ENCODE results near the gene PDGFRB.

The PDGFRB gene

DNA sequence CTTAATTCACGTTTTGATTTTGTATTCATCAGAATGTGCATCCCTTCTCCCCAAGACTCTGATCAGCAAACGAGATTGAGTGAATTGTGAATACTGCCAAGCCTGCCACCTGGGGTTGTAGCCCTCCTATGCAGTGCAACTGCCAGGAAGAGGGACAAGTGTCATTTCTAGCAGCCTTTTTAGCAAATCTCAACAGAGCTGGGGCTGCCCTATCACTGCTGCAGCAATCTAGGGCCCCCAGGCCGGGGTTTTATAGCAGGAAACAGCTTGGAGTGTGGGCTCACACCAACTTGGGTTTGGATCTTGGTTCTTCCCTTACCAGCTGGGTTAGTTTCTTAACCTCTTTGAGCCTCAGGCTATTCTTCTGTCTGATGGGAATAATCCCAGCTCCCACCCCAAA lies 73.3 kb downstream of the PDGFRB start:
- Histone ChIP-seq H3K9ac (peak overlapping the region; percentile 72), H3K4me2 (peak overlapping the region; percentile 86), H3K4me3 (peak overlapping the region; percentile 42; the same call in 1 of the 2 replicates), H4K20me1 (no peaks in the 10 kb centered on the region), H3K36me3 (no peaks in the 10 kb centered on the region), H3K27me3 (no peaks in the 10 kb centered on the region), H3K27ac (peak overlapping the region; percentile 82), H3K9me3 (no peaks in the 10 kb centered on the region), H3K4me1 (peaks cover 76% of the 10 kb centered on the region)
- TF ChIP-seq Cebpa-rat (IDR thresholded peaks at IDR 0.05): no peak

DNA sequence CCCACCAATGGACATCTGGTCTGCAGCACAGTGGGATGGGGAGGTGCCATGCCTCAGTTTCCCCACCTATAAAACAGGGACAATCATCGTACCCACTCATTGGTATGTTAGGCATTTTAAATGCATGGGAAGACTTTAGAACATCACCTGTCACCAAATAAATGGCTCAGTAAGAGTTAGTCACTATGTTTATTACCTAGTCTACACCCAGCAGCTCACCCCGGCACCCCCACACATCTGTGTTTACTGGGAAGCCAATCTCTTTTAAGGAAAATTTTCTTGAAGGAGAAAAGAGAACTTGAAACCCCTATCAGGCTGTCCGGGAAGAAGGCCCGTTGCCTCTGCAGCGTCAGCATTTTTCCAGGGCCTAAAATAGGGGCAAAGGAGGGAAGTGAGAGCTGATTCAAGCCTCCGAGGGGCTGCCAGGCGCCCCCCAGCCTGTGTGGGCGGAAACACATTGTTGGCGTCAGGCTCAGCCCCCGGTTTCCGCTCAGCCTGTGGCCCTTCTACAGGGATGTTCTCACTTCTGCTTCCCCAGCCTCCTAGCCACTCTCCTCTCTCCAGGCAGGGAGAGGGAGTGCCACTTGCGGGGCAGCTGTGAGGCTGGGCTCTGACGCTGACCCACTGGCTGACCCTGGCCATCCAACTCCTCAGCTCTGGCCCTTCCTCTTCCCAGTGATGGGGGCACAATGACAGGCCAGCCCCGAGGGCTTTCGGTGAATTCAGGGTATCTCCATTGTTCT lies 73.9 kb downstream of the PDGFRB start:
- no peak for TF ChIP-seq Cebpa-rat (IDR thresholded peaks at IDR 0.05)
- H3K4me2 ChIP-seq: peak overlapping the region; percentile 86
- peaks cover 76% of the 10 kb centered on the region for H3K4me1 ChIP-seq
- H3K27me3 ChIP-seq: no peaks in the 10 kb centered on the region
- H3K4me3 ChIP-seq: peak overlapping the region; percentile 36; the same call in 1 of the 2 replicates
- no peaks in the 10 kb centered on the region for H3K9me3 ChIP-seq
- no peaks in the 10 kb centered on the region for H4K20me1 ChIP-seq
- H3K27ac ChIP-seq: peak overlapping the region; percentile 82
- H3K9ac ChIP-seq: peak overlapping the region; percentile 72
- no peaks in the 10 kb centered on the region for H3K36me3 ChIP-seq

DNA sequence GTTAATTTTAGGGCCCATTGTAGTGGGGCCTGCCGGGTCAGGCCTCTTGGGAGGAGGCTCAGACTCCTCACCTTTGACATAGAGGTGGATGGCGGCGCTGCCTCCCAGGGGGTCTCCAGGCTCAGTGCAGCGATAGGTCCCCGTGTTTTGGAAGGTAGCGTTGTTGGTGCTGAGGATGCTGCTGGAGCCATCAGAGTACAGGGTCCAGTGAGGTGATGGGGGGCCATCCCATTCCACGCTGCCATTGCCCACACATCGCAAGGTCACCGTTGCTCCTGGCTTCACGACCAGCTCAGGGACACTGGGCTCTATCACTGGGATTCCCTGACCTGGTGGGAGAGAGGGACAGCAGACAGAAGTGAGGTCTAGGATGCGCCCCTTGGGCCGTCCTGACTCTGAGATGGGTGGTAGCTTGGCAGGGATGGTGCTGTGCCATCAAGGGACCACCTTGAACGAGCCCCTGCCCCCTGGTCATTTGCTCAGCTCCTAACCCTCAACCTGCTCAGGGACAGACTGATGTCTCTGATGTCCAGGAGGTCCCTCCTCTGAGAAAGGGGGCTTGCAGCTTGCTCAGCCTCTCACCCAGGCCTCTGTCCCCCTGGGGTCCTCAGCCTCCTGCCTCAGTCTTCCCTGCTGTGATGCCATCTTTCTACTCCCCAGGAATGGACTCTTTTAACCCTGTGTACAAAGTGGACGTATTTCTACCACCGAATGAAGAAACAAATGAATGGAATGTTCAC lies 74.8 kb downstream of the PDGFRB start:
- no peaks in the 10 kb centered on the region for H3K36me3 ChIP-seq

GRCh38 chr5:150079909-150080461 lies 75.7 kb downstream of the PDGFRB start:
- H3K36me3 ChIP-seq: no peaks in the 10 kb centered on the region
- H3K4me1 ChIP-seq: peaks cover 67% of the 10 kb centered on the region
- no peak overlapping the region for H3K4me3 ChIP-seq
- peak overlapping the region; percentile 82 for H3K27ac ChIP-seq
- no peaks in the 10 kb centered on the region for H3K27me3 ChIP-seq
- no peak for TF ChIP-seq Cebpa-rat (IDR thresholded peaks at IDR 0.05)
- peak overlapping the region; percentile 86 for H3K4me2 ChIP-seq
- no peaks in the 10 kb centered on the region for H3K9me3 ChIP-seq
- no peaks in the 10 kb centered on the region for H4K20me1 ChIP-seq
- no peak overlapping the region for H3K9ac ChIP-seq

More for the DNA sequence above, 74.8 kb downstream of the PDGFRB start:
- Histone ChIP-seq H3K4me2 (peak overlapping the region; percentile 86), H3K27ac (peak overlapping the region; percentile 82), H3K4me3 (no peak overlapping the region), H3K9me3 (no peaks in the 10 kb centered on the region), H3K4me1 (peaks cover 73% of the 10 kb centered on the region), H4K20me1 (no peaks in the 10 kb centered on the region), H3K27me3 (no peaks in the 10 kb centered on the region), H3K9ac (peak overlapping the region; percentile 72)
- TF ChIP-seq Cebpa-rat (IDR thresholded peaks at IDR 0.05): no peak

GRCh38 chr5:150078802-150079689 lies 76.6 kb downstream of the PDGFRB start:
- no peak for TF ChIP-seq Cebpa-rat (IDR thresholded peaks at IDR 0.05)
- H3K9ac ChIP-seq: no peak overlapping the region
- peaks cover 57% of the 10 kb centered on the region for H3K4me1 ChIP-seq
- H3K27me3 ChIP-seq: no peaks in the 10 kb centered on the region
- H3K27ac ChIP-seq: peak overlapping the region; percentile 82
- no peaks in the 10 kb centered on the region for H4K20me1 ChIP-seq
- peak overlapping the region; percentile 86 for H3K4me2 ChIP-seq
- peaks cover under 1% of the 10 kb centered on the region; the same call in 1 of the 2 replicates for H3K9me3 ChIP-seq
- H3K36me3 ChIP-seq: no peaks in the 10 kb centered on the region
- no peak overlapping the region for H3K4me3 ChIP-seq

DNA sequence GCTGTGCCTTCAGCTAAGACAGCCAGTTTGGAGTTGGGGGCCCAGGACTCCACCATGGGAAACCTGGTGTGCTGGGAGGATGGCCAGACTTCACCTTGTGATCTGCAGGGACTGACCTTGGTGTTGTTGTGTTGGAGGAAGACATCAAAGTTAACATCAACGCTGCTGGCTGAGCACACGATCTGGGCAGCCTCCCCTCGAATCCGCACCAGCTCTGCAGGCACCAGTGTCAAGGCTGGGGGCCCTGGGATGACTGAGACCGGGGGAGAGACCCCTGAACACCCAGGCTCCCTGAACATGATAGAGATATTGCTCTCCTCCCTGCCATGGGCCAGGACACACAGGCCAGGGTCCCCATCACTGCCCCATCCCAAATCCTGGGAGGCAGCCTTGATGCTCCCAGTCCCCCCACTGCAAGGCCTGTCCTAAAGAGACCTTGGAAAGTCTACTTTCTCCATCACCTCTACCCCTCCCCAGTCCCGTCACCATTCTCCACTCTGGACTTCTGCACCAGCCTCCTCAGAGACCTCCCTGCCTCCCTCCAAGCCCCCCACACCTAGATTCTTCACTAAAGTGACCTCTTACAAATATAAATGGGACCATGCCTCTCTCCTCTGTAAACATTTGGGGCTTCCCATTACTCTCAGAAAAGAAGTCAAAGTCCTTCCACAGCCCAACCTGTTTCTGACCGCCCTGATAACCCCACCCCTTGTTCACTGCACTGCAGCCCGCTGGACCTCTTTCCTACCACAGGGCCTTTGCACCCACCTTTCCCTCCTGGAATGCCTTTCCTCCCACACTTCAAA lies 77.4 kb downstream of the PDGFRB start:
- H3K27me3 ChIP-seq: no peaks in the 10 kb centered on the region
- 0 out of 2 replicates have a peak overlapping the region, but pooled peaks have one; percentile 2 for H3K27ac ChIP-seq
- H3K4me1 ChIP-seq: peaks cover 49% of the 10 kb centered on the region
- H3K9me3 ChIP-seq: peaks cover 9% of the 10 kb centered on the region
- no peaks in the 10 kb centered on the region for H3K36me3 ChIP-seq
- H3K4me2 ChIP-seq: no peak overlapping the region
- no peak overlapping the region for H3K4me3 ChIP-seq
- no peaks in the 10 kb centered on the region for H4K20me1 ChIP-seq
- H3K9ac ChIP-seq: no peak overlapping the region
- TF ChIP-seq Cebpa-rat (IDR thresholded peaks at IDR 0.05): no peak

- Histone ChIP-seq H3K27me3 (no peaks in the 10 kb centered on the region), H3K9me3 (peaks cover 17% of the 10 kb centered on the region), H4K20me1 (no peaks in the 10 kb centered on the region), H3K4me1 (peaks cover 38% of the 10 kb centered on the region), H3K9ac (no peak overlapping the region), H3K36me3 (no peaks in the 10 kb centered on the region), H3K27ac (no peak overlapping the region), H3K4me3 (no peak overlapping the region), H3K4me2 (no peak overlapping the region)
- no peak for TF ChIP-seq Cebpa-rat (IDR thresholded peaks at IDR 0.05)
Observed at GRCh38 chr5:150077060-150077459, 78.6 kb downstream of the PDGFRB start.

DNA sequence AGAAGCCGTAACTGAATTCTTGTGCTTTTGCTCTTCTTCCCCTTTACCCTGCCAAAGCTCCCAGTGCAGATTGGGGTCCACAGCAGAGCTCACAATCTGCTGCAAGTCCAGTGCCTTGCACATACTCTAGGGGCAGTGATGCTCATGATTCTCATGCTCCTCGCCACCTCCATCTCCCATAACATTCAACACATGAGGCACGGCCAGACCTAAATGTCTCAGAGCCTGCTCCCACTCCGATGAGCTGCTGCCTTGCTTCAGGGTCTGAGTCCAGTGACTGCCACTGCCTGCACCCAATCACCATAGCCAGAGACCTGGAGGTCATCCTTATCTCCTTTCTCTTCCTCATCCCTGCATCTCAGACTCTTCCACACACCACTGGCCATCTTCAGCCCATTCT lies 79.8 kb downstream of the PDGFRB start:
- no peak overlapping the region for H3K9ac ChIP-seq
- H3K4me1 ChIP-seq: peaks cover 35% of the 10 kb centered on the region
- no peaks in the 10 kb centered on the region for H3K36me3 ChIP-seq
- TF ChIP-seq Cebpa-rat (IDR thresholded peaks at IDR 0.05): no peak
- no peak overlapping the region; the same call in 1 of the 2 replicates for H3K4me2 ChIP-seq
- H3K9me3 ChIP-seq: peaks cover 17% of the 10 kb centered on the region
- no peaks in the 10 kb centered on the region for H4K20me1 ChIP-seq
- H3K4me3 ChIP-seq: no peak overlapping the region
- H3K27ac ChIP-seq: no peak overlapping the region
- H3K27me3 ChIP-seq: no peaks in the 10 kb centered on the region

Measured in BLaER1 (cell line).